IMR-90 (cell line): Measurements from ENCODE around the gene FPR3.

Experiments used
- CTCF ChIP-seq: conservative IDR thresholded peaks from 2 replicates; pipeline ENCODE4 v1.5.1; 2012; ENCODE audit warnings: mild to moderate bottlenecking, low read depth, low read length, improper control_type of control experiment
- MAFK ChIP-seq: IDR thresholded peaks from 2 replicates; pipeline ENCODE4 v1.6.1; 2012; ENCODE audit warnings: low read depth, low read length, improper control_type of control experiment
- POLR2A ChIP-seq: IDR thresholded peaks from 2 replicates; pipeline ENCODE4 v1.6.1; 2012; ENCODE audit warnings: mild to moderate bottlenecking, low read depth, low read length
- RAD21 ChIP-seq: IDR thresholded peaks from 2 replicates; pipeline ENCODE4 v1.6.1; 2012; ENCODE audit warnings: low read length, improper control_type of control experiment
- RFX5 ChIP-seq: IDR thresholded peaks from 2 replicates; pipeline ENCODE4 v1.8.0; 2012; ENCODE audit warnings: low read depth, mild to moderate bottlenecking, low read length, moderate library complexity

- no peak for TF ChIP-seq POLR2A
- no peak for TF ChIP-seq CTCF
- TF ChIP-seq MAFK: no peak
- TF ChIP-seq RAD21: no peak
- no peak for TF ChIP-seq RFX5
Observed at GRCh38 chr19:51780270-51780669, 14.7 kb upstream of the FPR3 start.
